Stimulated activated CD4-positive, alpha-beta T cell treated with anti-CD3 and anti-CD28 coated beads, Interleukin-12 subunit alpha, Interleukin-12 subunit beta, amount 100 ng/mL, for 4 hours (primary cell): ENCODE results near the gene PEX19.

Experiments
- DNase-seq: peaks from one replicate; pipeline ENCODE4 v3.0.0-alpha.2; 2020

Gene PEX19

DNA sequence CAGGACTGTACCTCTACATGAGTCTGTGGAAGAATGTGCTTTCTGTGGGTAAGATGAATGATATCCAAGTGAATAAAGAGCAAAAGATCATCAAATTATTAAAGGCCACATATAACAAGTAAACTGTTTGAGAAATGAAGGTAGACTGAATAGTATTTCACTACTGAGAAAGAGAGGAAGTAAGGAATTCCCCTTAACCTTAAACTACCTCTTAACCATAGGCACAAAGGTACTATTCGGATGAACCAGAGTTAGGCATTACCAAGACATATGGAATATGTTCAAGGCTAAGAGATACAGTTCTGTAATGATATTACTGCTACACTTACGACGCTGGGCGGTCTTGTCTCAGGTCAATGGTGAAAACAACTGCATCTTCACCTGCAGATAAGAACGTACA is 48.1 kb downstream of the PEX19 start:
- DNase-seq: no peak

GRCh38 chr1:160232911-160233310 is 52.0 kb downstream of the PEX19 start:
- DNase-seq: no peak

GRCh38 chr1:160228431-160228830 is 56.5 kb downstream of the PEX19 start:
- no peak for DNase-seq

DNA sequence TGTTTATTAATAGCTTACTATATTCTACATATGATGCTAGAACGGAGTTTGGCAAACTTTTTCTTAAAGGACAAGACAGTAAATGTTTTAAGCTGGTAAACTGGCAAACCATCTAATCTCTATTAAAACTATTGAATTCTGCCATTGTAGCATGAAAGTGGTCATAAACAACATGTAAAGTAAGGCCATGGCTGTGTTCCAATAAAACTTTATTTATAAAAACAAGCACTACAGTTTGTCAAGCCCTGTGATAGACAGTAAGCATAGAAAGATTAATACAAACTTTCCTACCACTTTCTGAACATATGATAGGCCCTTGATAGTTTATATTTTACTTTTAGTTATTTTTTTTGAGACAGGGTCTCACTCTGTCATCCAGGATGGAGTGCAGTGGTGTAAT is 57.4 kb downstream of the PEX19 start:
- DNase-seq: no peak

DNA sequence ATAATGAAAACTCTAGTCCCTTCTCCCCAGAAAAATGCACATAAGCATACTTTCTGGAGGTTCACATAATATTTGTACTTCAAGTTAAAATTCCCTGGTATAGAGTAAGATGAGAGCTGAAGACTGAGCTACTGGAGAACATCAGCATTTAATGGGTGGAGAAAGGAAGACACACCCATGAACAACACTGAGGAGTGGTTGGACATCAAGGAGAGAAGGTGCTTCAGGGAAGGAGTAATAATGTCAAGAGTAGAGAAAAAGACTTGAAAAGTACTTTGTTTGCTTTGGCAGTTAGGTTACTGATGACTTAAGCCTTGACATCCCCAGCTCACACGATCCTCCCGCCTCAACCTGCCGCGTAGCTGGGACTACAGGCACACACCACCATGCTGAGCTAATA is 57.9 kb downstream of the PEX19 start:
- no peak for DNase-seq
